Breast epithelium (tissue), 4 donors: Measurements from ENCODE around the gene CACNA1I. TPM values are rescaled to one million over a fixed set of nuclear protein-coding genes. Genes with fewer than 3 reads are reported as not detected.
A peak's percentile ranks its signal among the peaks of the same experiment; 100 is the strongest.

ENCODE experiments used
- DNase-seq, 2 donors: peaks; one replicate each; pipeline ENCODE4 v3.0.0-alpha.2; 2019; ENCODE audit warnings: low spot score in 2 of 2
- H3K27ac ChIP-seq, 2 donors: fragments of 200-600 bp; sonication (generic) in 1 of 2; one replicate each; pipeline ENCODE4 v1.5.1; 2016 to 2019; ENCODE audit warnings: mild to moderate bottlenecking in 1 of 2
- H3K27me3 ChIP-seq, 2 donors: fragments of 200-600 bp; sonication (generic) in 1 of 2; one replicate each; pipeline versions ENCODE4 v1.5.1 to v1.6.0; 2017 to 2019; ENCODE audit warnings: control low read depth in 1 of 2, mild to moderate bottlenecking in 1 of 2
- H3K36me3 ChIP-seq: fragments of 200-600 bp; one replicate; pipeline ENCODE4 v1.5.1; 2019
- H3K4me1 ChIP-seq, 2 donors: fragments of 200-600 bp; sonication (generic); one replicate each; pipeline ENCODE4 v1.5.1; 2016 to 2019; ENCODE audit warnings: control low read depth in 1 of 2
- H3K4me3 ChIP-seq, 3 donors: fragments of 200-600 bp; sonication (generic); 1 replicate in 2 of 3; 2 replicates in 1 of 3; pipeline ENCODE4 v1.5.1; 2016 to 2019; ENCODE audit warnings: mild to moderate bottlenecking in 3 of 3, moderate library complexity in 2 of 3
- H3K9me3 ChIP-seq, 2 donors: fragments of 200-600 bp; sonication (generic) in 1 of 2; one replicate each; pipeline ENCODE4 v1.5.1; 2016 to 2019; ENCODE audit warnings: control low read depth in 1 of 2
- POLR2A ChIP-seq: fragments of 450-650 bp; IDR thresholded peaks from one replicate; pipeline ENCODE4 v1.6.1; 2016; ENCODE audit warnings: antibody characterized with exemption, mild to moderate bottlenecking, moderate library complexity
- POLR2AphosphoS5 ChIP-seq, 3 donors: sonication (generic); formaldehyde crosslinking; IDR thresholded peaks; one replicate each; pipeline ENCODE4 v1.6.1; 2017; ENCODE audit warnings: antibody characterized with exemption in 3 of 3
- intact Hi-C: fragments of 100-400 bp; cut with DNase I; formaldehyde crosslinking; loops from one replicate; pipeline ENCODE4 v1.15.1; 2023; ENCODE audit warnings: low total_unique reads
- total RNA-seq, 3 donors: library from RNA; depleted of rRNA; stranded (reverse); fragments of >200 nt; gene quantifications; one replicate each; pipeline ENCODE4 v1.1.0, GENCODE V29; 2016
- TF ChIP-seq, protein P1 (sequence below), 3 donors: fragments of 450-650 bp; IDR thresholded peaks; one replicate each; pipeline ENCODE4 v1.5.1; 2016 to 2017; ENCODE audit warnings: antibody characterized with exemption in 3 of 3, mild to moderate bottlenecking in 3 of 3, moderate library complexity in 3 of 3

CACNA1I gene
- total RNA-seq, 3 donors from 2014 or later: 0.32 to 0.44 (median 0.33) TPM

DNA sequence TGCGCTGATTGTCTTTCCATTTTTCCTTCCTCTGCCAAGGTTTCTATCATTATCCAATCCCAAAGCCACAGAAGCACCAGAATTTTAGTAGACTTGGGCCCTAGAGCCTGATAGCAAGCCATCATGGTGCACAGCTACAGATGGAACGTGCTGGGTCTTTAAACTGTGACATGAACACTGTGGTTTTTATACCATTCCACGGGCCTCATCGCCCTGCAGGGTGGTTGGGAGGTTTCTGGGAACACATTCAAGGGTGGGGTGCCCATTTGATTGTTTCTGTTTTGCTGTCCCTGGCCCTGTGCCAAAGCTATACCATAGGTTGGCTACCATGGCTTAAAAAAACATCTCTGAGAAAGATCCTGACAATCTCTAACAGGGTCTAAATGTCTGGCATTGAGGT lies 151.9 kb downstream of the CACNA1I start:
- no peaks in the 10 kb centered on the region for H3K27me3 ChIP-seq
- H3K4me1 ChIP-seq: no peaks in the 10 kb centered on the region
- no peak overlapping the region for H3K27ac ChIP-seq
- H3K9me3 ChIP-seq: no peaks in the 10 kb centered on the region
- intact Hi-C loops: no loop called here
- H3K36me3 ChIP-seq: no peaks in the 10 kb centered on the region
- H3K4me3 ChIP-seq: no peak overlapping the region
- TF ChIP-seq, protein P1, sequence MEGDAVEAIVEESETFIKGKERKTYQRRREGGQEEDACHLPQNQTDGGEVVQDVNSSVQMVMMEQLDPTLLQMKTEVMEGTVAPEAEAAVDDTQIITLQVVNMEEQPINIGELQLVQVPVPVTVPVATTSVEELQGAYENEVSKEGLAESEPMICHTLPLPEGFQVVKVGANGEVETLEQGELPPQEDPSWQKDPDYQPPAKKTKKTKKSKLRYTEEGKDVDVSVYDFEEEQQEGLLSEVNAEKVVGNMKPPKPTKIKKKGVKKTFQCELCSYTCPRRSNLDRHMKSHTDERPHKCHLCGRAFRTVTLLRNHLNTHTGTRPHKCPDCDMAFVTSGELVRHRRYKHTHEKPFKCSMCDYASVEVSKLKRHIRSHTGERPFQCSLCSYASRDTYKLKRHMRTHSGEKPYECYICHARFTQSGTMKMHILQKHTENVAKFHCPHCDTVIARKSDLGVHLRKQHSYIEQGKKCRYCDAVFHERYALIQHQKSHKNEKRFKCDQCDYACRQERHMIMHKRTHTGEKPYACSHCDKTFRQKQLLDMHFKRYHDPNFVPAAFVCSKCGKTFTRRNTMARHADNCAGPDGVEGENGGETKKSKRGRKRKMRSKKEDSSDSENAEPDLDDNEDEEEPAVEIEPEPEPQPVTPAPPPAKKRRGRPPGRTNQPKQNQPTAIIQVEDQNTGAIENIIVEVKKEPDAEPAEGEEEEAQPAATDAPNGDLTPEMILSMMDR (IDR thresholded peaks at IDR 0.05): no peak
- no peak for TF ChIP-seq POLR2A
- no peak for TF ChIP-seq POLR2AphosphoS5 (IDR thresholded peaks at IDR 0.05)
- DNase-seq: peak in 1 of 2 donors; percentile 12

DNA sequence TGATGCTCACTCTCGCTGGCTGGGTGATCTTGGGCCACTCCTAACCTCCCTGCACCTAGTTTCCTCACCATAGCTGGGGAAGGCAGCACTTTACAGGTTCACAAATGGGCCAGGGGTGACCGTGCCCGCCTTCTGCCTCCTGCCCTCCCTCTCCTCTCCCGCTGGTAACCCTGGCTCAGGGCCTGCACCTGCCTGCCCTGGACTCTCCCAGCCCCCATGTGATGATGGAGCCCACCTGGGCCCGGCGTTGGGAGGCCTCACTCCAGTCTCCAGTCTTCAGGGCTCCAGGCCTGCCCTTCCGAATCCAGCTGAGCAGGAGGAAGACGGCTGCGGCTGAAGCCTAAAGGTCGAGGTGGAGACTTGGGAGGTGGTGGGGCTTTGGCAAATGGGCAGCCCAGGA lies 152.9 kb downstream of the CACNA1I start:
- intact Hi-C loops: no loop called here
- Histone ChIP-seq H3K36me3 (no peaks in the 10 kb centered on the region), H3K4me1 (no peaks in the 10 kb centered on the region), H3K27me3 (no peaks in the 10 kb centered on the region), H3K4me3 (no peak overlapping the region), H3K9me3 (no peaks in the 10 kb centered on the region), H3K27ac (no peak overlapping the region)
- TF ChIP-seq POLR2AphosphoS5 (IDR thresholded peaks at IDR 0.05) (no peak), POLR2A (no peak)
- TF ChIP-seq, protein P1 (IDR thresholded peaks at IDR 0.05): no peak
- DNase-seq: peak in 1 of 2 donors; percentile 28

DNA sequence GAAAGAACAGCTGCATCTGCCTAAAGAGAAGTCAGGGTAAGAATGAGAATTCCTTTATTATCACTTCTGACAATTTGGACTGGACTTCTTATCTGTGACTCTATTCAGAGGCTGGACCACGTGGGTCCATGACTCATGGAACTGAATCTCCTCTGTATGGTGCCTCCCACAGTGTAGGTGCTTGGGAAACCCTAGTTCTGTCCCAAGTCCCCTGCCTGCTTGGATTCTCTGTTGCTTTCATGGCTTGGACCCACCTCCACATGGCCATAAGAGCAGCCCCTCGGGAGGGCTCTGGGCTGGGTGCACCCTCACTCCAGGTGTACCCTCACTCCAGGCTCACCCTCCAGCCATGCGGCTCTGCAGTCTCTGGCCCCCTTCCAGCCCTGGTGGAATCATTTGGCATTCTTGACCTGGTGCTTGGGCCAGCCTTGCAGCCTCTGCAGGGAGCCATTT lies 153.4 kb downstream of the CACNA1I start:
- Histone ChIP-seq H3K36me3 (no peaks in the 10 kb centered on the region), H3K9me3 (no peaks in the 10 kb centered on the region), H3K4me3 (no peak overlapping the region), H3K27ac (no peak overlapping the region), H3K4me1 (no peaks in the 10 kb centered on the region), H3K27me3 (no peaks in the 10 kb centered on the region)
- peak in 1 of 2 donors; percentile 9 for DNase-seq
- no peak for TF ChIP-seq POLR2A
- no peak for TF ChIP-seq POLR2AphosphoS5 (IDR thresholded peaks at IDR 0.05)
- TF ChIP-seq, protein P1 (IDR thresholded peaks at IDR 0.05): no peak
- intact Hi-C loops: no loop called here

DNA sequence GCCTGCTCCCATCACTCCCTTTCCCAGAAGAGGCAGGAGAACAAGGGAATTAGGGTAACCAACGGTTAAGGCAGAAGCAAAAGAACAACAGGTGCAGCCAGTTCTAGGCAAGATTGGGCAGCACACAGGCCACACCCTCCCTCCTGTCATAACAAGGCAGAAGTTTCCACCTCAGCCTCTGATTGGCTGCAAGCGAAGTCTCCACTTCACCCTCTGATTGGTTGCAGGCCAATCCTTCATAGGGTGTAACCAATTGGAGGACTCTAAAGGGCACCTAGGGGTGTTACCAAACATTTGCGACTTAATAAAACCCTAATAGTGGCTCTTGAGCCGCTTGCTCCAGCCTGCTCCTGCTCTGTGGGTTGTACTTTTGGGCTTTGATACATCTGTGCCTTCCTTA lies 153.8 kb downstream of the CACNA1I start:
- peak in 1 of 2 donors; percentile 24 for DNase-seq
- TF ChIP-seq, protein P1 (IDR thresholded peaks at IDR 0.05): no peak
- no peak for TF ChIP-seq POLR2AphosphoS5 (IDR thresholded peaks at IDR 0.05)
- no peak for TF ChIP-seq POLR2A
- H3K9me3 ChIP-seq: no peaks in the 10 kb centered on the region
- no peaks in the 10 kb centered on the region for H3K36me3 ChIP-seq
- H3K27me3 ChIP-seq: no peaks in the 10 kb centered on the region
- H3K4me1 ChIP-seq: no peaks in the 10 kb centered on the region
- no peak overlapping the region for H3K4me3 ChIP-seq
- intact Hi-C loops: no loop called here
- H3K27ac ChIP-seq: no peak overlapping the region

DNA sequence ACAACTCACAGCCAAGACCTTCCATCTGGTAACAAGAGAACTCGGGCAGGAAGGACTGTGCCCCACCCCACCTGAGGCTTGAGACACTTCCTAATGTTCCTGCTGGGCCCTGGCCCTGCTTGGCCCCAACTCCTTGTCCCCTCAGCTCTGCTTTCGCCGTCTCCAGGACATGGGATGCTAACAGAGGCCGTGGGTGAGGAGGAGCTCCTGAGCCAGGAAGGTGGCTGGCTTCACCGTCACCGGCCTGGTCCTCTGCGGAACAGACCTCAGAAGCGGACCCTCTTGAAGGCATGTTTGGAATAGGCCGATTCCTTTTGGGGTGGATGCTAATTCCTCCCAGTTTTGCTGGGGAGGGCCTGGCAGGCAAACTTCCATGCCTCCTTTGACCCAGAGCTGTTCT lies 154.3 kb downstream of the CACNA1I start:
- intact Hi-C loops: no loop called here
- H3K9me3 ChIP-seq: no peaks in the 10 kb centered on the region
- H3K36me3 ChIP-seq: no peaks in the 10 kb centered on the region
- no peak overlapping the region for H3K27ac ChIP-seq
- TF ChIP-seq POLR2AphosphoS5 (IDR thresholded peaks at IDR 0.05) (no peak), POLR2A (no peak)
- TF ChIP-seq, protein P1 (IDR thresholded peaks at IDR 0.05): no peak
- peak in 1 of 2 donors; percentile 22 for DNase-seq
- H3K27me3 ChIP-seq: no peaks in the 10 kb centered on the region
- H3K4me1 ChIP-seq: no peaks in the 10 kb centered on the region
- H3K4me3 ChIP-seq: no peak overlapping the region
